Hepatocyte (in vitro differentiated cells): ENCODE results near the gene OLFM3.

Source experiments
- EZH2 ChIP-seq: fragments of 200-600 bp; sonication (generic); IDR thresholded peaks from 2 replicates; pipeline ENCODE4 v1.6.1; 2016; ENCODE audit warnings: antibody characterized with exemption, mild to moderate bottlenecking, borderline replicate concordance
- EZH2phosphoT487 ChIP-seq: fragments of 200-600 bp; sonication (generic); IDR thresholded peaks from one replicate; pipeline ENCODE4 v1.6.1; 2018; ENCODE audit warnings: antibody characterized with exemption, mild to moderate bottlenecking, low read depth, moderate library complexity; ENCODE audit not compliant: unreplicated experiment, severe bottlenecking
- TF ChIP-seq, protein P1 (sequence below): fragments of 200-600 bp; sonication (generic); IDR thresholded peaks from 2 replicates; pipeline ENCODE4 v1.5.1; 2016; ENCODE audit warnings: antibody characterized with exemption, mild to moderate bottlenecking; ENCODE audit not compliant: poor library complexity

DNA sequence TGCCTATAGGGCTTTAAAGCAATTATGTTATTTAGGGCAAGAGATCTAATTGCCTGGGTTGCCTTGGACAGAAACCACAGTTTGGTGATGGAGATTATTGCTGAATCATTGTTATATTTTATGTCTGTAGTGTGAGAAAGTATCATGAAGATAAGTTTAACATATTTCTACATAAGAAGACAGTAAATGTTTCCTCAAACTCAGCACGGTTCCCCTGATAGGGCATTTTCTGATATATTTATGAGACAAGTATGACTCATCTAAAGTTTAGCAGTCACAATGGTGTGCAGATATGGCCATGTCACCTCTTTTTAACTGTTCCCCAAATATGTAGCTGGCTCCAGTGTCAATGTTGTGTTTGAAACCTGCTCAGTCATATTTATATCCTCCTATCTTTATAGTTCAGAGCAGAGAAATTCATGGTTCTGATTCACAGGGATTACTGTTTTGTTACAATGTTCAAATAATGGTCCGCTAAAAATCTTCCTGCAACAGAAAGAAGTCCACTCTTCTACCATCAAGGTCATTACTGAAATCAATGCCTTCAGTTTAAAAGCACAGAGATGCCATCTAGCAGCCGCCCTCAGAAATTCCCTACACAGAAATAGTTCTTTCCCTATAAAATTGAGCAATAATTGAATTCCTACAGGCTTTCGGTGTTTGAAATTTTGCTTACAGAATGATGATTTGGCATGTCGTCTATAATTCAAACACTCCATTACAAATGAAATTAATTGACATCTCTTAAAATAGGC is 3.7 kb downstream of the OLFM3 start:
- TF ChIP-seq, protein P1, sequence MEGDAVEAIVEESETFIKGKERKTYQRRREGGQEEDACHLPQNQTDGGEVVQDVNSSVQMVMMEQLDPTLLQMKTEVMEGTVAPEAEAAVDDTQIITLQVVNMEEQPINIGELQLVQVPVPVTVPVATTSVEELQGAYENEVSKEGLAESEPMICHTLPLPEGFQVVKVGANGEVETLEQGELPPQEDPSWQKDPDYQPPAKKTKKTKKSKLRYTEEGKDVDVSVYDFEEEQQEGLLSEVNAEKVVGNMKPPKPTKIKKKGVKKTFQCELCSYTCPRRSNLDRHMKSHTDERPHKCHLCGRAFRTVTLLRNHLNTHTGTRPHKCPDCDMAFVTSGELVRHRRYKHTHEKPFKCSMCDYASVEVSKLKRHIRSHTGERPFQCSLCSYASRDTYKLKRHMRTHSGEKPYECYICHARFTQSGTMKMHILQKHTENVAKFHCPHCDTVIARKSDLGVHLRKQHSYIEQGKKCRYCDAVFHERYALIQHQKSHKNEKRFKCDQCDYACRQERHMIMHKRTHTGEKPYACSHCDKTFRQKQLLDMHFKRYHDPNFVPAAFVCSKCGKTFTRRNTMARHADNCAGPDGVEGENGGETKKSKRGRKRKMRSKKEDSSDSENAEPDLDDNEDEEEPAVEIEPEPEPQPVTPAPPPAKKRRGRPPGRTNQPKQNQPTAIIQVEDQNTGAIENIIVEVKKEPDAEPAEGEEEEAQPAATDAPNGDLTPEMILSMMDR = no peak
- no peak for TF ChIP-seq EZH2
- no peak for TF ChIP-seq EZH2phosphoT487
